GM21360 (cell line): ENCODE measurements around the gene COMT.

ENCODE experiments used
- ATAC-seq: cut with Tn5 transposase; IDR thresholded peaks from one replicate; pipeline ENCODE4 v1.9.1; 2021; ENCODE audit warnings: mild to moderate bottlenecking, moderate library complexity; ENCODE audit not compliant: unreplicated experiment

COMT gene

GRCh38 chr22:20009018-20009491 is 67.5 kb downstream of the COMT start:
- ATAC-seq = no peak

GRCh38 chr22:20009582-20010306 is 68.2 kb downstream of the COMT start:
- ATAC-seq = no peak

GRCh38 chr22:20010307-20011122 is 68.9 kb downstream of the COMT start:
- ATAC-seq = no peak

- ATAC-seq = no peak
Observed at GRCh38 chr22:20011123-20011992, 69.8 kb downstream of the COMT start.

- no peak for ATAC-seq
Observed at GRCh38 chr22:20011993-20012740, 70.6 kb downstream of the COMT start.

GRCh38 chr22:20012741-20013331 is 71.3 kb downstream of the COMT start:
- ATAC-seq = no peak

- ATAC-seq = no peak
Observed at GRCh38 chr22:20013382-20013871, 71.9 kb downstream of the COMT start.

- ATAC-seq = no peak
Observed at GRCh38 chr22:20014526-20015186, 73.1 kb downstream of the COMT start.

GRCh38 chr22:20015187-20015625 is 73.6 kb downstream of the COMT start:
- no peak for ATAC-seq

GRCh38 chr22:20015971-20016733 is 74.6 kb downstream of the COMT start:
- ATAC-seq = no peak

GRCh38 chr22:20016734-20017621 is 75.4 kb downstream of the COMT start, which contains the start of gene ARVCF:
TSS of gene ARVCF (minus strand) at chr22:20016823. CDS start at chr22:19990794, 26,029 bp downstream.
- ATAC-seq = no peak

- no peak for ATAC-seq
Observed at GRCh38 chr22:20017622-20017958, 76.0 kb downstream of the COMT start.

- ATAC-seq = no peak
Observed at GRCh38 chr22:20018001-20018400, 76.4 kb downstream of the COMT start.
